ENCODE measurements around the gene MAP7. TPM values are rescaled to one million over a fixed set of nuclear protein-coding genes. Genes with fewer than 3 reads are reported as not detected.
"Not testable (repeated sequence)": the region's sequence is repeated elsewhere in the genome, so short reads cannot be mapped to it uniquely, and the experiment has no call there.

The MAP7 gene
- total RNA-seq, 2 donors from 2014 or later: 5.1 to 6.9 TPM

DNA sequence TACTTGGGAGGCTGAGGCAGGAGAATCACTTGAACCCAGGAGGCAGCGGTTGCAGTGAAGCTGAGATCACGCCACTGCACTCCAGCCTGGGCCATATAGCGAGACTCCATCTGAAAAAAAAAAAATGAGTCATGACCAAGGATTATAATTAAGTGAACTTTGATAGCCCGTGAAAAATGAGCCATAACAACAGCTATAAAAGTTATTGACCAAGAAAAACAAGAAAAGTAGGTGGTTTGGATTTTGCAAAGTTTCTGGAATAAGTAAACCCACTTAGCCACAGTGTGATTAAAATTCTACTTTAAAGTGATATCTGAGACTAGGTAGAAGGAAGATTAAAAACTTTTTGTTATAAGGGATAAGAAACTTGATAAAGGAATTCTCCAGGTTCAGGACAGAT is 234.6 kb downstream of the MAP7 start:
- ATAC-seq (ENCODE audit: insufficient number of reproducible peaks, low FRiP score, low read depth) (no peak), DNase-seq (ENCODE audit: low spot score) (no peak)

DNA sequence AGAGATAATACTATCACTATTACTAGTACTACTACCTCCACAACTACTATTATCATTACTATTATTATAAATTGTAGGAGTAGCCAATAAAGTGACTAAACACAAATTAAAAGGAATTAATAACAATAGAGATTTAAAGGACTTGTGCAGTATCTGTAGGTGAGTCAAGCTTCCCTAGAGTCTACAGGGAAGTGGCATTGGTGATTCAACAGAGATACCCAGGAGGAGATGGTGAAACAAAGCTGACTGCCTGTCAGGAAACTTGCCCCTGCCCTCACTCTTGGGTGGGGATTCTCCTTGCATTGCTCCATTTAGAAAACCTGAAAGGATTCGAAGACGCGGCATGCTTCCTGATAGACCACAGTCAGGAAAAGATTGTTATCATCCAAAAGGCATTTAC is 237.2 kb downstream of the MAP7 start:
- Histone ChIP-seq H3K4me3 (no peak overlapping the region), H3K27ac (no peak overlapping the region), H3K36me3 (no peaks in the 10 kb centered on the region), H3K4me1 (ENCODE audit: control insufficient read depth in 1 of 2, low read depth in 2 of 2) (peaks cover 0 to 4% of the 10 kb centered on the region in 2 donors), H3K9me3 (no peaks in the 10 kb centered on the region), H3K27me3 (replicated peaks; ENCODE audit: insufficient read depth) (no peaks in the 10 kb centered on the region)
- TF ChIP-seq, protein P1, sequence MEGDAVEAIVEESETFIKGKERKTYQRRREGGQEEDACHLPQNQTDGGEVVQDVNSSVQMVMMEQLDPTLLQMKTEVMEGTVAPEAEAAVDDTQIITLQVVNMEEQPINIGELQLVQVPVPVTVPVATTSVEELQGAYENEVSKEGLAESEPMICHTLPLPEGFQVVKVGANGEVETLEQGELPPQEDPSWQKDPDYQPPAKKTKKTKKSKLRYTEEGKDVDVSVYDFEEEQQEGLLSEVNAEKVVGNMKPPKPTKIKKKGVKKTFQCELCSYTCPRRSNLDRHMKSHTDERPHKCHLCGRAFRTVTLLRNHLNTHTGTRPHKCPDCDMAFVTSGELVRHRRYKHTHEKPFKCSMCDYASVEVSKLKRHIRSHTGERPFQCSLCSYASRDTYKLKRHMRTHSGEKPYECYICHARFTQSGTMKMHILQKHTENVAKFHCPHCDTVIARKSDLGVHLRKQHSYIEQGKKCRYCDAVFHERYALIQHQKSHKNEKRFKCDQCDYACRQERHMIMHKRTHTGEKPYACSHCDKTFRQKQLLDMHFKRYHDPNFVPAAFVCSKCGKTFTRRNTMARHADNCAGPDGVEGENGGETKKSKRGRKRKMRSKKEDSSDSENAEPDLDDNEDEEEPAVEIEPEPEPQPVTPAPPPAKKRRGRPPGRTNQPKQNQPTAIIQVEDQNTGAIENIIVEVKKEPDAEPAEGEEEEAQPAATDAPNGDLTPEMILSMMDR (IDR thresholded peaks at IDR 0.05): no peak
- ATAC-seq (ENCODE audit: insufficient number of reproducible peaks, low FRiP score, low read depth) (no peak), DNase-seq (ENCODE audit: low spot score) (no peak)

More for the DNA sequence above, 234.6 kb downstream of the MAP7 start:
- no peak overlapping the region for H3K27ac ChIP-seq
- no peaks in the 10 kb centered on the region for H3K36me3 ChIP-seq
- no peaks in the 10 kb centered on the region for H3K9me3 ChIP-seq
- peaks cover 0 to 4% of the 10 kb centered on the region in 2 donors for H3K4me1 ChIP-seq (ENCODE audit: control insufficient read depth in 1 of 2, low read depth in 2 of 2)
- H3K27me3 ChIP-seq (replicated peaks; ENCODE audit: insufficient read depth): no peaks in the 10 kb centered on the region
- TF ChIP-seq, protein P1 (IDR thresholded peaks at IDR 0.05): no peak
- H3K4me3 ChIP-seq: no peak overlapping the region

DNA sequence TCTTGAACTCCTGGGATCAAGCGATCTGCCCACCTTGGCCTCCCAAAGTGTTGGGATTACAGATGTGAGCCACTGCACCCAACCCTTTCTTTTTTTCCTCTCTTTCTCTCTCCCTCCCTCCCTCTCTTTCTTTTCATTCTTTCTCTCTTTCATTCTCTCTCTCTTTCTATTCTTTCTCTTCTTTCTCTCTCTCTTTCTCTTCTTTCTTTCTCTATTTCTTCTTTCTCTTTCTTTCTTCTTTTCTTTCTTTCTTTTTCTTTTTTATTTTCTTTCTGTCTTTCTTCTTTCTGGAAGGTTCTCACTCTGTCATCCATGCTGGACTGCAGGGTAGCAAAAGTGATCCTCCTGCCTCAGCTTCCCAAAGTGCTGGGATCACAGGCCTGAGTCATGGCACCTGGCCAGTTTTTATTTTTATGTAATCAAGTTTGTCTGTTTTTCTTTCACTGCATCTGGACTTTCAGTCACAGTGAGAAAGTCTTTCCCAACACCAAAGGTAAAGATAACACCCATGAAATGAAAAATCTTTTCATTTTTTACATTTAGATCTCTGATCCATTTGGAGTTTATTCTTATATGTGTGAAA is 240.4 kb downstream of the MAP7 start:
- no peak for DNase-seq (ENCODE audit: low spot score)
- H3K27me3 ChIP-seq (replicated peaks; ENCODE audit: insufficient read depth): no peaks in the 10 kb centered on the region
- H3K27ac ChIP-seq: no peak overlapping the region
- ATAC-seq (ENCODE audit: insufficient number of reproducible peaks, low FRiP score, low read depth): no peak
- H3K36me3 ChIP-seq: no peaks in the 10 kb centered on the region
- TF ChIP-seq, protein P1 (IDR thresholded peaks at IDR 0.05): no peak
- no peaks in the 10 kb centered on the region for H3K9me3 ChIP-seq
- no peak overlapping the region for H3K4me3 ChIP-seq
- H3K4me1 ChIP-seq (ENCODE audit: control insufficient read depth in 1 of 2, low read depth in 2 of 2): no peaks in the 10 kb centered on the region

DNA sequence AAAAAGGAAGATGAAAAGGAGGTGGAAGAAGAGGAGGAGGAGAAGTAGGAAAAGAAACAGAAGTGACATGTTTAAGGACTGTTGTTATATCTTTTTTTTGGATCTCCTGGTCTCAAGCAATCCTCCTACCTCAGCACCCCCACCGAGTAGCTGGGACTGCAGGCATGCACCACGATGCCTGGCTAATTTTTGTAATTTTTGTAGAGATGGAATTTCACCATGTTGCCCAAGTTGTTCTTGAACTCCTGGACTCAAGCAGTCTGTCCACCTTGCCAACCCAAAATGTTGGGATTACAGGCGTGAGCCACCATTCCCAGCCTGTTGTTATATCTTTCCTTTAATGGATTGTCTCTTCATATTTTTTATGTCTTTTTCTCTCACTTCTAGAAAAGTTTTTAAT is 241.1 kb downstream of the MAP7 start:
- no peaks in the 10 kb centered on the region for H3K9me3 ChIP-seq
- no peak for ATAC-seq (ENCODE audit: insufficient number of reproducible peaks, low FRiP score, low read depth)
- no peaks in the 10 kb centered on the region for H3K27me3 ChIP-seq (replicated peaks; ENCODE audit: insufficient read depth)
- H3K27ac ChIP-seq: no peak overlapping the region
- no peak overlapping the region for H3K4me3 ChIP-seq
- H3K4me1 ChIP-seq (ENCODE audit: control insufficient read depth in 1 of 2, low read depth in 2 of 2): no peaks in the 10 kb centered on the region
- TF ChIP-seq, protein P1 (IDR thresholded peaks at IDR 0.05): no peak
- H3K36me3 ChIP-seq: no peaks in the 10 kb centered on the region
- no peak for DNase-seq (ENCODE audit: low spot score)

DNA sequence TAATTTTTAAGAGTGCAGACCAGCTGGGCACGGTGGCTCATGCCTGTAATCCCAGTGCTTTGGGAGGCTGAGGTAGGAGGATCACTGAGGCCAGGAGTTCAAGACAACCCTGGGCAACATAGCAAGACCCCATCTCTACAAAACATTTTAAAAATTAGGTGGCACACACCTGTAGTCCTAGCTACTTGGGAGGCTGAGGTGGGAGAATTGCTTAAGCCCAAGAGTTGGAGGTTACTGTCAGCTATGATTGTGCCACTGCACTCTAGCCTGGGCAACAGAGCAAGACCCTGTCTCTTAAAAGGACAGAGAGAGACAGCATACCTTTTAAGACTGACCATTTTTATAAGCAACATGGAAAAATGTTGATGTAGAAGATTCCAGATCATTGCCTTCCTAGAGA is 241.8 kb downstream of the MAP7 start:
- not testable (repeated sequence) for DNase-seq (ENCODE audit: low spot score); H3K9me3 ChIP-seq; H3K27ac ChIP-seq; ATAC-seq (ENCODE audit: insufficient number of reproducible peaks, low FRiP score, low read depth); H3K36me3 ChIP-seq; H3K4me3 ChIP-seq; H3K27me3 ChIP-seq (replicated peaks; ENCODE audit: insufficient read depth); H3K4me1 ChIP-seq (ENCODE audit: control insufficient read depth in 1 of 2, low read depth in 2 of 2)

DNA sequence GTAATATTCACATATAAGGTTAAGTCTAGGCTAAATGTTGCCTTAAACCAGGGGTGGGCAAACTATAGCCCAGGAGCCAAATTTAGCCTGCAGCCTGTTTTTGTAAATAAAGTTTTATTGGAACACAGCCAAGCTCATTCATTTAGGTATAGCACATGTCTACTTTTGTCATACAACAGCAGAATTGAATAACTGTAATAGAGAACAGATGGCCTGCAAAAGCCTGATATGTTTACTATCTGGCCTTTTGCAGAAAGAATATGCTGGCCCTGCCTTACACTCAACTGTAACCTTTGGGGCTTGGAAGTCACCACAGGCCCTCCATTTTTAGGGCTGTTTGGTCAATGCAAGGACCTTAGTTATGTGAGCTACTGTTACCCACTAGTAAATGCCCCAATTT is 242.9 kb downstream of the MAP7 start:
- Histone ChIP-seq H3K9me3 (no peaks in the 10 kb centered on the region), H3K36me3 (no peaks in the 10 kb centered on the region), H3K4me1 (ENCODE audit: control insufficient read depth in 1 of 2, low read depth in 2 of 2) (no peaks in the 10 kb centered on the region), H3K27ac (no peak overlapping the region), H3K4me3 (no peak overlapping the region), H3K27me3 (replicated peaks; ENCODE audit: insufficient read depth) (no peaks in the 10 kb centered on the region)
- no peak for ATAC-seq (ENCODE audit: insufficient number of reproducible peaks, low FRiP score, low read depth)
- TF ChIP-seq, protein P1 (IDR thresholded peaks at IDR 0.05): no peak
- no peak for DNase-seq (ENCODE audit: low spot score)

Measured in thoracic aorta (tissue), 2 donors.